GM23248 (cell line): ENCODE measurements around the gene CASP3. TPM values are rescaled to one million over a fixed set of nuclear protein-coding genes. Genes with fewer than 3 reads are reported as not detected.

Experiments
- DNase-seq: peaks from one replicate; pipeline ENCODE4 v3.0.0-alpha.2; 2015
- H2AFZ ChIP-seq: fragments of 200-600 bp; sonication (generic); 2 replicates; pipeline ENCODE4 v1.6.1; 2016; ENCODE audit warnings: antibody characterized with exemption
- H3F3A ChIP-seq: fragments of 200-600 bp; sonication (generic); 2 replicates; pipeline ENCODE4 v1.6.1; 2016; ENCODE audit warnings: mild to moderate bottlenecking, antibody characterized with exemption, mixed run types; ENCODE audit not compliant: insufficient read depth
- H3K27ac ChIP-seq: fragments of 200-600 bp; sonication (generic); 2 replicates; pipeline ENCODE4 v1.5.1; 2016; ENCODE audit warnings: mild to moderate bottlenecking
- H3K27me3 ChIP-seq: fragments of 200-600 bp; sonication (generic); replicated peaks from 2 replicates; pipeline ENCODE4 v1.6.1; 2016; ENCODE audit warnings: mild to moderate bottlenecking; ENCODE audit not compliant: insufficient read depth
- H3K36me3 ChIP-seq: fragments of 200-600 bp; sonication (generic); 2 replicates; pipeline ENCODE4 v1.6.1; 2016; ENCODE audit warnings: low read depth, mild to moderate bottlenecking
- H3K4me1 ChIP-seq: fragments of 200-600 bp; sonication (generic); 2 replicates; pipeline ENCODE4 v1.6.1; 2016; ENCODE audit warnings: mild to moderate bottlenecking; ENCODE audit not compliant: insufficient read depth
- H3K4me2 ChIP-seq: fragments of 200-600 bp; sonication (generic); one replicate; pipeline ENCODE4 v1.6.1; 2016; ENCODE audit warnings: mild to moderate bottlenecking; ENCODE audit not compliant: unreplicated experiment
- H3K4me3 ChIP-seq: fragments of 200-600 bp; sonication (generic); 2 replicates; pipeline ENCODE4 v1.5.1; 2016; ENCODE audit warnings: mild to moderate bottlenecking
- H3K79me2 ChIP-seq: fragments of 200-600 bp; sonication (generic); 2 replicates; pipeline ENCODE4 v1.6.1; 2016; ENCODE audit warnings: mild to moderate bottlenecking; ENCODE audit not compliant: insufficient read depth
- H3K9ac ChIP-seq: fragments of 200-600 bp; sonication (generic); 2 replicates; pipeline ENCODE4 v1.6.1; 2016; ENCODE audit warnings: mild to moderate bottlenecking
- H3K9me2 ChIP-seq: fragments of 200-600 bp; sonication (generic); 2 replicates; pipeline ENCODE4 v1.6.1; 2016; ENCODE audit warnings: mixed run types, mild to moderate bottlenecking, moderate library complexity; ENCODE audit not compliant: insufficient read depth
- H3K9me3 ChIP-seq: fragments of 200-600 bp; sonication (generic); one replicate; pipeline ENCODE4 v1.6.1; 2017; ENCODE audit warnings: low read depth
- H4K20me1 ChIP-seq: fragments of 200-600 bp; sonication (generic); 2 replicates; pipeline ENCODE4 v1.6.0; 2016; ENCODE audit not compliant: insufficient read depth
- EZH2 ChIP-seq: fragments of 200-600 bp; sonication (generic); IDR thresholded peaks from 2 replicates; pipeline ENCODE4 v1.6.1; 2018; ENCODE audit warnings: antibody characterized with exemption, mild to moderate bottlenecking; ENCODE audit not compliant: insufficient read depth, poor library complexity, severe bottlenecking
- EZH2phosphoT487 ChIP-seq: fragments of 200-600 bp; sonication (generic); IDR thresholded peaks from 2 replicates; pipeline ENCODE4 v1.6.1; 2018; ENCODE audit warnings: antibody characterized with exemption, moderate library complexity, mild to moderate bottlenecking, low read depth; ENCODE audit not compliant: insufficient read depth
- WGBS, 2 experiments: methylation state at CpG; one replicate each; pipeline ENCODE4 v1.1.6; 2015 to 2017; ENCODE audit warnings: low lambda C conversion rate in 2 of 2, low coverage in 1 of 2; ENCODE audit errors: missing lambda C conversion rate in 2 of 2; 5-methylcytosine and 5-hydroxymethylcytosine counted together
- in situ Hi-C: fragments of 300-500 bp; cut with MboI; formaldehyde crosslinking; loops from 2 replicates; pipeline ENCODE4 v1.15.0; 2020
- polyA plus RNA-seq: library from polyadenylated mRNA; unstranded; fragments of >200 nt; fragmentation: Nextera tagmentation; extraction: Ambion mirVana; gene quantifications from 2 replicates; pipeline ENCODE4 v1.2.1, GENCODE V29; 2016
- total RNA-seq: library from RNA; depleted of rRNA; stranded (reverse); fragments of >200 nt; shearing (Covaris generic); gene quantifications from 2 replicates; pipeline ENCODE4 v1.2.3, GENCODE V29; 2014

The CASP3 gene
- total and polyA plus RNA-seq, 2 experiments from 2014 or later = 50.7 to 53.4 TPM

DNA sequence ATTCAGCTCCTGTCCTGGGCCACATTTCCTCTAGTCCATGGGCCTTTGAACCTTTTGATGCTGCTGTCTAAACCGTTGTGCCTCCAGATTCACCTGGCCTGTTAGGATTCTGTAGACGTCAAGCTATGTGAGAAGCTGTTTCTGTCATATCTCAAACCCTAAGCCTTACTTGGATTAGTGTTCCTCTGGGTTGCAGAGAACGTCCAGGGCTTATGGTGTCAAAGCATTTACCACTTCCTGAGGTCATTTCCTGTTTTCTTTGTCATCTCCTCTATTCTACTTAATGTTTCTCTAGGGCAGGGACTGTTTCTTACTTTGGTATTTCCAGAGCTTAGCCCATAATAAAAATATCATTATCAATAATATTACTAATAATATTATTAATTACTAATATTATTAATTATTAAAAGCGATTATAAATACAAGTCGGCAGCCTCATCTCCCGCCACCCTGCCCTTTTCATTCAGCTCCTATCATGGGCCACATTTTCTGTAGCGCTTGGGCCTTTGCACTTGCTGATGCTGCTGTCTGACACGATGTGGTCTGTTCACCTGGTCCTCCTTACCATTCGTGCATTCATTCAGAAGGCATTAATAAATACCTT lies 19.4 kb upstream of the CASP3 start:
- 85 to 86% methylated on average over 9 of the region's 9 CpGs for WGBS, 2 experiments
- H3K9ac ChIP-seq = no peak overlapping the region
- no peak overlapping the region for H3K4me2 ChIP-seq

DNA sequence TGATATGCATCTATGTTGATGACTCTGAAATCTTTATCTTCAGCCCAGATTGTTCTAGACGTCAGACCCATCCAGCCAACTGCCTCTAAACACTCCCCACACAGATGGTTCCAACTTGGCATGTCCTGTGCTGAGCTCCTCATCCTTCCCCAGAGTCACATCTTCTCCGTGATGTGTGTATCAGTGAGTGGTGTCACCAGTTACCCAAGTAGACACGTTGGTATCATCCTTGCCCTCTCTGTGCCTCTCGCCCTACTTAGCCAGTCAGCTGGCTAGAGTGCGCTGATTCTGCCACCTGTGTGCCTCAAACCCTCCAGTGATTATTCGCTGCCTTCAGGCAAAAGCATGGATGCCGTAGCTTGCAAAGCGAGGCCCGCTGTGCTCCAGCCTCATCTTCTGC lies 18.8 kb upstream of the CASP3 start:
- no peaks in the 10 kb centered on the region for H3K27me3 ChIP-seq
- WGBS, 2 experiments = 88 to 89% methylated on average over 9 of the region's 9 CpGs
- no peaks in the 10 kb centered on the region for H3K4me1 ChIP-seq
- TF ChIP-seq EZH2phosphoT487 (no peak), EZH2 (no peak)
- no peak overlapping the region for H2AFZ ChIP-seq
- no peaks in the 10 kb centered on the region for H3F3A ChIP-seq
- H3K36me3 ChIP-seq = peaks cover 5% of the 10 kb centered on the region; the same call in 1 of the 2 replicates
- no peaks in the 10 kb centered on the region for H3K9me3 ChIP-seq
- H3K27ac ChIP-seq = no peak overlapping the region
- in situ Hi-C loops = no loop called here
- H3K9ac ChIP-seq = no peak overlapping the region
- H3K4me3 ChIP-seq = no peak overlapping the region
- no peaks in the 10 kb centered on the region for H3K79me2 ChIP-seq
- no peak overlapping the region for H3K4me2 ChIP-seq
- DNase-seq = no peak
- H4K20me1 ChIP-seq = no peaks in the 10 kb centered on the region
- no peaks in the 10 kb centered on the region for H3K9me2 ChIP-seq

More for the DNA sequence above, 19.4 kb upstream of the CASP3 start:
- DNase-seq = no peak
- Histone ChIP-seq H2AFZ (no peak overlapping the region), H3F3A (no peaks in the 10 kb centered on the region), H3K4me3 (no peak overlapping the region), H3K36me3 (peaks cover 5% of the 10 kb centered on the region; the same call in 1 of the 2 replicates), H3K9me3 (no peaks in the 10 kb centered on the region), H3K27ac (no peak overlapping the region), H3K9me2 (no peaks in the 10 kb centered on the region), H3K27me3 (no peaks in the 10 kb centered on the region), H3K79me2 (no peaks in the 10 kb centered on the region), H4K20me1 (no peaks in the 10 kb centered on the region), H3K4me1 (no peaks in the 10 kb centered on the region)
- in situ Hi-C loops = no loop called here
- TF ChIP-seq EZH2phosphoT487 = no peak
- TF ChIP-seq EZH2 = no peak

DNA sequence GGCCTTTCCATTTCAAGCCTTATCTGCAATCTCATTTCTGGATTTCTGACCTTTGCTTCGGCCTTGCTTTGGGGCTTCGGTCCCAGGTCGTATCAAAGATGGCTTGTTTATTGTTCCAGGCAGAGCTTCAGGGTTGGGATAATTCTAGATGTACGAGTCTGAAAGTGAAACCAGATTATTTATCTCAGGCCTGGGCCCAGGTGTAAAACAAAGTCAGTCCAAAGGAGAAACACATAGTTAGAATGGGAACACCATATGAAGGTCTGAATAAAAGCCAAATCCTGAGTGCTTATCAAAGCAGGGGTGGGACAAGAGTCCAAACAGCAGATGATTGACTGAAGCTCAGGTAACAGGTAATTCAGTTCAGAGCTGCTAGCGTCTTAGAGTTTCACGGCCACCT lies 17.4 kb upstream of the CASP3 start:
- Histone ChIP-seq H3K9me2 (no peaks in the 10 kb centered on the region), H3F3A (no peaks in the 10 kb centered on the region), H3K27me3 (no peaks in the 10 kb centered on the region), H3K79me2 (no peaks in the 10 kb centered on the region), H3K27ac (no peak overlapping the region), H2AFZ (no peak overlapping the region), H4K20me1 (no peaks in the 10 kb centered on the region), H3K9ac (no peak overlapping the region), H3K9me3 (no peaks in the 10 kb centered on the region), H3K4me2 (no peak overlapping the region), H3K4me3 (no peak overlapping the region), H3K36me3 (peaks cover 5% of the 10 kb centered on the region; the same call in 1 of the 2 replicates), H3K4me1 (no peaks in the 10 kb centered on the region)
- WGBS, 2 experiments = 90 to 92% methylated on average over 6 of the region's 6 CpGs
- in situ Hi-C loops = no loop called here
- DNase-seq = no peak
- no peak for TF ChIP-seq EZH2
- no peak for TF ChIP-seq EZH2phosphoT487

DNA sequence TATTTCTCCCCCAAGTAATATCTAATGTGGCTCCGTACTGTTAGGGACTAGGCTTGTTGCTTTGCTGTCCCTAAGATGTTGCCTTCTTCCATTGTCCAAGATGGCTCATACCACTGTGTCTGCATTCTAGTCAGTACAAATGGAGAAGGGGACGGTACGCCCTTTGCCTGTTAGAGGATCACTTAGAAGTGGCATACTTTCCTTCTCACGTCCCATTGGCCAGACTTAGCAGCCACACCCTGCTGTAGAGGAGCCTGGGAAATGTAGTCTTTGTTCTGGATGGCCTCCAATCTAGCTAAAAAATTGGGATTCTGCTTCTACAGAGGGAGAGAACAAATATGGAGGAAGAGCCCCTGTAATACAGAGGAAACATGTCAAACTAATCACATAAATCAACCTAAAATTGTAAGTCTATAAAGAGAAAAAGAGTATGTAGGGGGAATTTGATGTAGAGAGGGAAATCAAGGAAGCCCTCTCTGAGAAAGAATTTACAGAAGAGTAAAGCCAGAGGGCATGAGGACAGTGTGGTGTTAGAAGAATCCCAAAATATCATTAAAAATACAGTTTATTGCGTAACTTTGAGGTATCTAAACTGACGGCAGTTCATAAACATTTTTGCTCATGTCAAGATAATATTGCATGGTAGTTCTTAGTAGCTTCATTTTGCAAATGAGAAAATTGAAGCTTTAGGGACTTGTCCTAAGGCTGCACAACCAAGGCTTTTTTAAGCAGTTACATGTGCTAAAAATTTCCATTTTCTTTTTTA lies 15.4 kb upstream of the CASP3 start:
- H3K9ac ChIP-seq = no peak overlapping the region
- no peaks in the 10 kb centered on the region for H3K4me1 ChIP-seq
- TF ChIP-seq EZH2 (no peak), EZH2phosphoT487 (no peak)
- H3K4me2 ChIP-seq = no peak overlapping the region
- no peaks in the 10 kb centered on the region for H3K9me2 ChIP-seq
- H3K36me3 ChIP-seq = peaks cover 16% of the 10 kb centered on the region
- no peak overlapping the region for H3K4me3 ChIP-seq
- no peaks in the 10 kb centered on the region for H3K79me2 ChIP-seq
- H3K27me3 ChIP-seq = no peaks in the 10 kb centered on the region
- H3K27ac ChIP-seq = no peak overlapping the region
- DNase-seq = peak; percentile 40
- no peaks in the 10 kb centered on the region for H4K20me1 ChIP-seq
- H2AFZ ChIP-seq = no peak overlapping the region
- WGBS, 2 experiments = 67 to 73% methylated on average over 6 of the region's 6 CpGs
- H3K9me3 ChIP-seq = no peaks in the 10 kb centered on the region
- H3F3A ChIP-seq = no peaks in the 10 kb centered on the region
- in situ Hi-C loops = no loop called here
